NCI-H146 treated with DMSO at 0.1 percent for 48 hours (cell line): ENCODE measurements around the gene FBXO36.
"Not testable (repeated sequence)": the region's sequence is repeated elsewhere in the genome, so short reads cannot be mapped to it uniquely, and the experiment has no call there.

Experiments
- DNase-seq: peaks from one replicate; lab custom pipeline; 2025; ENCODE audit not compliant: unreplicated experiment; lab: John Stamatoyannopoulos, UW

The FBXO36 gene

DNA sequence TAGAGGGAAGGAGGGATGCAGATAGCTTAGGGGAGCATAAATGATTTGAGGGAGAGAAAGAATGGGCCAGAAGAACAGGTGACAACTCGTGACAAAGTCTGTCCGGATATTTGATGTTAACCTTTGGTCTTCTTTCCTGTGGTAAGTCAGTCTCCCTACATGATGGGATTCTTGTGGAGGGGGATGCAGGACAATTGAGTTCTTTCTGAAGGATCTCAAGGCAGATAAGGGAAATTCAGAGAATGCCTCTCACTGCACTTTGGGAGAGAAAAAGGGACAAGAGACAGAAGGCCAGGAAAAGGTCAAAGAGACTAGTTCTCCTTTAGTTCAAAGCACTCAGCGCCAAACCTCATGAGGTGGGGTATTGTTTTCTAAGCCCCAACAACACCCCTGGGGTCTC, 34.2 kb downstream of the FBXO36 start:
- no peak for DNase-seq

DNA sequence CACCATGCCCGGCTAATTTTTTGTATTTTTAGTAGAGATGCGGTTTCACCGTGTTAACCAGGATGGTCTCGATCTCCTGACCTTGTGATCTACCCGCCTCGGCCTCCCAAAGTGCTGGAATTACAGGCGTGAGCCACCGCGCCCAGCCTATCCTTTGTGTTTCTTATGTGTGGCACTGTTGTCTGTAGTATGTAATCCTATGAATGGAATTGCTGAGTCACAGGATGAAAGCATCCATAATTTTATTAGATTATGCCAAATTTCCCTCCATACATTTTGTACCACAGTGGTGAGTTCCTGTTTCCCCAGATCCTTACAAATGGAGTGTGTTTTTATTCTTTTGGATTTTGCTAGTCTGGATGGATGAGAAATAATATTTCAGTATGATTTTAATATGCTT, 41.3 kb downstream of the FBXO36 start:
- not testable (repeated sequence) for DNase-seq

DNA sequence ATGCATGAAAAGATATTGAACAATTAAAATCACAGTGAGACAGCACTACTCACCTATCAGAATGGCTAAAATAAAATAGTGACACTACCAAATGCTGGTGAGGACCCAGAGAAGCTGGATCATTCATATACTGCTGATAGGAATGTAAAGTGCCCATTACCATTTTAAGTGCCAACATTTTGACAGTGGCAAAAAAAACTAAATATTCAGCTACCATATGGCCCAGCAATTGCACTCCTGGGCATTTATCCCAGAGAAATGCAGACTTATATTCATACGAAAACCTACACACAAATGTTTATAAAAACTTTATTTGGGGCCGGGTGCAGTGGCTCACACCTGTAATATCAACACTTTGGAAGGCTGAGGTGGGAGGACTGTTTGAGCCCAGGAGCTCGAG, 47.6 kb downstream of the FBXO36 start:
- no peak for DNase-seq

DNA sequence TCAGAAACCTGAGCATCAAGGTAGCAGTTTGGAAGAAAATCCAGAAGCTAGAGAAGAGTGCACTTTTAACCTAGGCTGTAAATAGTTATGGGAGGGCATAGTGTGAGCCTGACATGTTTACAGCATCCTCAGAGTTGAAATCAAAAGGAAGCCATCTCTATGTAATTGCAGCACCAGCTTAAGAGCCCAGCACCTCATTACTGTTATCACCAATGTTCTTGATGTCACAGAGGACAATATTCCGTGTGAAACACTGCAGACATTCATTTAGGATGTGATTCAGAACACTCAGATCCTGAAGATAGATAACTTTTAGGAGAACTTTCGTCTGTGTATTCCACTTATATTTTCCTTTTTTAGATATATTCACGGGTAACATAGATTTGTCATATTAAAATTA, 48.1 kb downstream of the FBXO36 start:
- DNase-seq: no peak

DNA sequence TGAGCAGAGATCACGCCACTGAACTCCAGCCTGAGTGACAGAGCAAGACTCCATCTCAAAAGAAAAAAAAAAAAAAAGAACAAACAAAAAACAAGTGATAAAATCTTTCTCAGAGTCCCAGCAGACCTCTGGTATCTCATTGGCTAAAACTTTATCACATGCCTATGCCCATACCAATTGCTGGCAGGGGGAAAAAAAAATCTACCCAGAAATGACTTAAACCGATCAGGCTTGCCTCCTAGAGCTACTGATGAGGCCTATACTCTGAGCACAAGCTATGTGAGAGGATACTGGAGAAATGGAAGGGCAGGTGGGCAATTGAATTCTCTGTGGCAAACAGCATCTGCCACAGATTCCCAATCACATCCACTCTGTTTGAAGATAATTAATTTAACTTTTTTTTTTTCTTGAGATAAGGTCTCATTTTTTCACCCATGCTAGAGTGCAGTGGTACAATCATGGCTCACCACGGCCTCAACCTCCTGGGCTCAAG, 49.0 kb downstream of the FBXO36 start:
- no peak for DNase-seq

DNA sequence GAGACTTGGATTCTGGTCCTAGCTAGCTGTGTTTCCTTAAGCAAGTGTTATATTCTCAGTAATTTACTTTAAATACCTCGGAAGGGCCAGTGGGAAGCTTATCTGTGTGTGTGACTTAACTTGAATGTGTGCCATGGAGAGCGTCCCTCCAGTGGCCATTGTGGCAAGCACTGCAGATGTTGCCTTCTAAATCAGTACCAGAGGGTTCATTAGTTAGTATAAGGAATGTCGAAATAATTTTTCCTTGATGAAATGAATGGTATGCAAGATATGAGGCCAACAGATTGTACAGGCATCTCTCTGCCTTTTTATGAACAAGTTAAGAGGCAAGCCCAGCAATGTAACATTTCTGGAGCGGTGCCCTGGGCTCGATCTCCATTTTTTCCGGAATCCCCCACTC, 52.0 kb downstream of the FBXO36 start:
- no peak for DNase-seq

DNA sequence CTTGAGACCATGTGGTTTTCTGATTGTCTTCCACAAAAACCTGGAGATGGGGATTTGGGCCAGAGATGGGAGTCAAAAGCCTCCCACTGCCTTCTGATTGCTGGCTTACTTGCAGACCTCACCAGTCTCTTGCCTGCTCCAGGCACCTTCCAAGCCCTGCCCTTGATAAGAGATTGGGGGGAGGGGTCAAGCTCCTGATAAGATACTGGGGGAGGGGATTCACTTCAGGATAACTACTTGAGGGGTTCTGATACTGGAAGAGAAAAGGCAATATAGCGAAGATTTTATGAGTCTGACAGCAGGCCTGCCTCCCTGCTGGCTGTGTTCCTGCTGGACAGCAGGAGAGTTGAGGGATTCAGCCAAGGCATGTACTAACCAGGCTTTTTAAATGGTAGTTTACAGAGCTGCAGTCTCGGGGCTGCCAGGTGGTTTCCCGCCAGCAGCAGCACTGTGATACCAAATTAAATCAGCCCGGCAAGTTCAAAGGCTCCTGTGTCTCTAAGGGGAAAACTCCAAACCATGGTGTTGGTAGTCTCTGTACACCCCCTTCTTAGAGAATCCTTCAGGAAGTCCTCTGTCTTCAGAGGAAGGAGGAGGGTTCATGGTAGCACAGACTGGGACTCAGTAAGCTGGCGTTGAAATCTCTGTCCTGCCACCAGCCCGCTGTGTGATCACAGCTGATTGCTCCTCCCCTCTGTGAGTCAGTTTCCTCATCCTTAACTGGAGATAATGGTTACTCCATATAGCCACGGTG, 58.3 kb downstream of the FBXO36 start:
- no peak for DNase-seq

DNA sequence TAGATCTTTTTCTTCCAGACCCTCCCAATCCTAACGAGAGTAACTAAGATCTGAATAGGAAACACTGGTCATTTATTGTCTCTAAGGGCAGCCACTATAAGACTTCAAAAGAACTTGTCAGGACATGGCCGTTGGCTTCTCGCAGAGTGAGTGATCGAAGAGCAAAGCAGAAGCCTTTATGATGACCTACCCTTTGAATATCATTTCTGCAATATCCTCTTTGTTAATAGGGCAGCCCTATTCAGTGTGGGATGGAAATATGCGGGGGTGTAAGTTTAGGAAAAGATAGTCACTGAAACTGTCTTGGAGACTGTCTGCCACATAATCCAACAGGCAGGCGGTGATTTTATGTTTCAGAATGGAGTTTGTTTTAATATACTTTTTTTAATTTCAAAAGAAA, 70.9 kb downstream of the FBXO36 start:
- DNase-seq: no peak

GRCh38 chr2:229996320-229996719, 74.0 kb downstream of the FBXO36 start:
- no peak for DNase-seq

- DNase-seq: no peak
Measured at GRCh38 chr2:229997565-229997964, 75.3 kb downstream of the FBXO36 start.

GRCh38 chr2:230000118-230000841, 78.0 kb downstream of the FBXO36 start:
- DNase-seq: no peak

DNA sequence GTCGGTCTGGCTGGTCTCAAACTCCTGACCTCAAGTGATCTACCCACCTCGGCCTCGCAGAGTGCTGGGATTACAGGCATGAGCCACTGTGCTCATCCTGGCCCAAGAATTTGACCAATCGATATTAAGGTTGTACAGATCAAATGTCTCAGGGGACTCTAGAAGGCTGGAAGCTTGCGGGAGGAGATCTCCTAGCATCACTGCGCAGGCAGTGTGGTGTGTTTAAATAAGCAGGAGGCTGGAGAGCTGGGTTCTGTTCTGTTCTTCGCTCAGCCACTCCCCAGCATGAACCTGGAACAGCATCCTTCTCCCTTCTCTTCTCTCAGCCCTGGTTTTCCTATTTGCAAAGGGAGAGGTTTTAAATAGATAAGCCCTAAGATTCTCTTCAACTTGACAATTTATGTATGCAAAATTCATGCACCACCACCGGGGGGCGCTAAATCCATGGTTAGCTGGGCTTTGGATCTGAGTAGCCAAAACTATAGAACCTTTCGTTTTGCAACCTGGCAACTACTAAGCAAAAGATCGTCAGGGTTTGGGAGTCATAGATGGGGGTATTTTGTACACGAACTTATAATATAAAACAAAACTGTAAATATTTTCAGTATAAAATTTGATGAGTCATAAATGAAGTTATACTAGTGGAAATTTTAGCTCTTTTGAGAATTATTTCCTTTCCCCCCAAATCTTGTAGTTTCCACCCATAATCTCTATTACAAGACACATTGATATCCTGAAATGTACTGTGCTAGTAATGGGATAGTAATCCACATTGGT, 85.8 kb downstream of the FBXO36 start:
- DNase-seq: peak; percentile 5

GRCh38 chr2:230008708-230009066, 86.4 kb downstream of the FBXO36 start:
- DNase-seq: no peak

- DNase-seq: no peak
Measured at GRCh38 chr2:230010501-230010900, 88.2 kb downstream of the FBXO36 start.

DNA sequence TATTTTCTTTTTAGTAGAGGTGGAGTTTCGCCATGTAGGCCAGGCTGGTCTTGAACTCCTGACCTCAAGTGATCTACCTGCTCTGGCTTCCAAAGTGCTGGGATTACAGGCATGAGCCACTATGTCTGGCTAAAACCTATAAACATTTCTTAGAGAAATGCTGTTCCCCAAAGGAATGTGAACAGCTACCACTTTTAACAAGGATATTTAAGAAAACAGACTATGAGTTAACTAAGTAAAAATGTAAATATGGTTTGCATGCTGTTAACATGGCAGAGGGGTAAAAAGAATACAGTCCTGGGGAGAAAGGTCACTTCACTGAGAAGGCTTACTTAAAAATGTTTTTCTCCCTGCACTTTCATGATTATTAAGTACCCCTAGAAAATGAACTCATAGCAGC, 89.3 kb downstream of the FBXO36 start:
- DNase-seq: no peak

GRCh38 chr2:230012267-230012884, 90.1 kb downstream of the FBXO36 start:
- DNase-seq: no peak

DNA sequence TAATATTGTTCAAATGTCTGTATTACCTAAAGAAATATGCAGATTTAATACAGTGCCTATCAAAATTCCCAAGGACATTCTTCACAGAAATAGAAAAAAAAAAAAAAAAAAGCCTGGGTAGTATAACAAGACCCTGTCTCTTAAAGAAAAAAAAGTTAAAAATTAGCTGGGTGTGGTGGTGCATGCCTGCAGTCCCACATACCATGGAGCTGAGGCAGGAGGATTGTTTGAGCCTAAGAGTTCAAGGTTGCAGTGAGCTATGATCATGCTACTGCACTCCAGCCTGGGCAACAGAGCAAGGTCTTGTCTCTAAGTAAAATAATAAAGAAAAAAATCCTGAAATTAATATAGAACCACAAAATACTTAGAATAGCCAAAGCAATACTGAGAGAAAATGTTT, 94.5 kb downstream of the FBXO36 start:
- no peak for DNase-seq

GRCh38 chr2:230018153-230018552, 95.8 kb downstream of the FBXO36 start:
- no peak for DNase-seq

DNA sequence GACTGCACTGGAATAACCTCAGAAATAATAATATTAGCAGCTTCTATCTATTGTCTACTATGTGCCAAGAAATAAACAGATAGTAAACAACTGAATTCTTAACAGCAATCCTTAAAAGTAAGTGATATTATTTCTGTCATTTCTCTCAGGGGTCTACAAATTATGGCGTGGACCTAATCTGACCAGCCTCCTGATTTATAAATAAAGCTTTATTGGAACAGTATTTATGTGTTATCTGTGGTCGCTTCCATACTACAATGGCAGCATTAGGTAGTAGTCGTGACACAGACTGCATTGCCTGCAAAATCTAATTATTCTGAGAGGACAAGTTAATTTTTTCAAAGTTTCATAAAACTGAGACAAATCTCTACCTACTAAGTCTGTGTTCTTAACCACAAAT, 97.4 kb downstream of the FBXO36 start:
- DNase-seq: no peak

- no peak for DNase-seq
Measured at GRCh38 chr2:230023313-230023712, 101.0 kb downstream of the FBXO36 start.

DNA sequence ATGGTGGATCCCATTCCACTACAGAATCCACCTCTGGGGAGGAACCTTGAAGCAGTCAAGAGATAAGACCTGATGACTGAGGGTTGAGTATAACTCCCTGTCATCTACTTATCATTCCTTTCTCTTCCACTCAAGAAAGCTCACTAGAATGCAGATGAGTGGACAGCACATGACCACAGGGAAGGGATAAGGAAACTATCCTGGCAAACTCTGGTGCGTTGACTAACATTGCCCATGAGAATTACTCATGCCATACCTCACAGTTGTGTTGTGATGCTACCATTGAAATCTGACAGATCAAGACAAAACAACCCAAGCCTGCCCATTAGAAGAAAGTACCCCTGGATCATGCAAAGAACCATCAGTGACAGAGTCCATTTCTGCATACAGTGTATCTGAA, 119.9 kb downstream of the FBXO36 start:
- no peak for DNase-seq
